GM23338 (cell line): ENCODE data around the gene CCR6. TPM values are rescaled to one million over a fixed set of nuclear protein-coding genes. Genes with fewer than 3 reads are reported as not detected.

Experiments
- CREB1 ChIP-seq: fragments of 250-450 bp; sonication (Bioruptor Pico); IDR thresholded peaks from 2 replicates; pipeline ENCODE4 v1.5.0; 2020; ENCODE audit warnings: low read depth, mild to moderate bottlenecking, moderate library complexity
- EZH2 ChIP-seq: fragments of 200-600 bp; sonication (generic); IDR thresholded peaks from one replicate; pipeline ENCODE4 v1.8.0; 2017; ENCODE audit warnings: antibody characterized with exemption, mild to moderate bottlenecking, low read depth; ENCODE audit not compliant: unreplicated experiment
- JUNB ChIP-seq: IDR thresholded peaks from one replicate; pipeline ENCODE4 v1.6.1; 2016; ENCODE audit warnings: antibody characterized with exemption; ENCODE audit not compliant: unreplicated experiment
- NANOG ChIP-seq: IDR thresholded peaks from 2 replicates; pipeline ENCODE4 v1.6.1; 2016; ENCODE audit warnings: antibody characterized with exemption, borderline replicate concordance
- POLR2AphosphoS5 ChIP-seq: IDR thresholded peaks from 2 replicates; pipeline ENCODE4 v1.6.1; 2016; ENCODE audit warnings: antibody characterized with exemption, low read depth
- STAT1 ChIP-seq: IDR thresholded peaks from one replicate; pipeline ENCODE4 v1.6.1; 2016; ENCODE audit warnings: antibody characterized with exemption; ENCODE audit not compliant: unreplicated experiment
- ZNF114 ChIP-seq: fragments of 250-450 bp; sonication (Bioruptor Pico); IDR thresholded peaks from 2 replicates; pipeline ENCODE4 v1.5.0; 2020; ENCODE audit warnings: mild to moderate bottlenecking, moderate library complexity
- ZNF331 ChIP-seq: fragments of 250-450 bp; sonication (Bioruptor Pico); IDR thresholded peaks from 2 replicates; pipeline ENCODE4 v1.5.0; 2020; ENCODE audit warnings: low read depth, mild to moderate bottlenecking, moderate library complexity
- polyA plus RNA-seq: library from polyadenylated mRNA; unstranded; fragments of >200 nt; fragmentation: Nextera tagmentation; extraction: Ambion mirVana; gene quantifications from 2 replicates; pipeline ENCODE4 v1.2.1, GENCODE V29; 2016
- total RNA-seq: library from RNA; depleted of rRNA; stranded (reverse); fragments of >200 nt; shearing (Covaris generic); gene quantifications from 2 replicates; pipeline ENCODE4 v1.2.3, GENCODE V29; 2014
- TF ChIP-seq, protein P1 (sequence below): fragments of 250-450 bp; sonication (Bioruptor Pico); IDR thresholded peaks from 2 replicates; pipeline ENCODE4 v1.5.0; 2020; ENCODE audit warnings: mild to moderate bottlenecking, moderate library complexity
- TF ChIP-seq, protein P2 (sequence below): IDR thresholded peaks from 2 replicates; pipeline ENCODE4 v1.6.1; 2016; ENCODE audit warnings: antibody characterized with exemption

Gene CCR6
- total and polyA plus RNA-seq, 2 experiments from 2014 or later: not detected

DNA sequence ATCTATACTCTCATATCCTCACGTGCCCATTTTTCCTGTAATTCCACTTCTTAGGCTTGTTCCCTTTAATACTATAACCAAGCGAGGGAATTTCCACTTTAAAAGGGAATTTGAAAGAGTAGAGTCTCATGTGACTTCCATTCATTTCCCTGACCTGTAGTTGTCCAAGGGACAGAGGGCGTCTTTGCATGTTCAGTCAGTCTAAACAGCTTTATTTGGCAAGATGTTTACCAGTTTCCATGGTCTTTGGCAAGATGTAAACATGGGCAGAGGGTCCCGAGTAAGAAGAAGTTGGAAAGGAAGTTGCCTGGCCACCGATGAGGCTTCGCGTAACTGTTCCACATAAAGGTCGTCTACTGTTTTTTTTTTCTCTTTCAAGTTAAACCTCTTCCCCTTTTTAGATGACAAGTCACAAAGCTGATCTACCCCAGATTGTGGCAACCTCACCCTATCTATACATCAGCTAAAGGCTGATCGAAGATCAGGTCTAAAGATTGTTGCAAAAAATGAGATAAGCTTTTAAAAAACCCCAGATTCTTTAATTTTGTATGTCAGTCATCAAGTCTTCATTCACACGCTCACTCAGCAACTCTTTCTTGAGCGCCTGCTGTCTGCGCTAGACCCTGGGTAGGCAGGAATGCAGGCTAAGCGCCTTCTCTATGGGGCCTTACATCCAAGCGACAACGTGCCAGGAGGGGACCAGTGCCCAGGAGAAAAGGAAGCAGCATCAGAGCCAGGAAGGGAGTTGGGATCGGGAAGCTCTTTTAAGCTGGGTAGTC is 31.7 kb upstream of the CCR6 start (continued):
- TF ChIP-seq, protein P1, sequence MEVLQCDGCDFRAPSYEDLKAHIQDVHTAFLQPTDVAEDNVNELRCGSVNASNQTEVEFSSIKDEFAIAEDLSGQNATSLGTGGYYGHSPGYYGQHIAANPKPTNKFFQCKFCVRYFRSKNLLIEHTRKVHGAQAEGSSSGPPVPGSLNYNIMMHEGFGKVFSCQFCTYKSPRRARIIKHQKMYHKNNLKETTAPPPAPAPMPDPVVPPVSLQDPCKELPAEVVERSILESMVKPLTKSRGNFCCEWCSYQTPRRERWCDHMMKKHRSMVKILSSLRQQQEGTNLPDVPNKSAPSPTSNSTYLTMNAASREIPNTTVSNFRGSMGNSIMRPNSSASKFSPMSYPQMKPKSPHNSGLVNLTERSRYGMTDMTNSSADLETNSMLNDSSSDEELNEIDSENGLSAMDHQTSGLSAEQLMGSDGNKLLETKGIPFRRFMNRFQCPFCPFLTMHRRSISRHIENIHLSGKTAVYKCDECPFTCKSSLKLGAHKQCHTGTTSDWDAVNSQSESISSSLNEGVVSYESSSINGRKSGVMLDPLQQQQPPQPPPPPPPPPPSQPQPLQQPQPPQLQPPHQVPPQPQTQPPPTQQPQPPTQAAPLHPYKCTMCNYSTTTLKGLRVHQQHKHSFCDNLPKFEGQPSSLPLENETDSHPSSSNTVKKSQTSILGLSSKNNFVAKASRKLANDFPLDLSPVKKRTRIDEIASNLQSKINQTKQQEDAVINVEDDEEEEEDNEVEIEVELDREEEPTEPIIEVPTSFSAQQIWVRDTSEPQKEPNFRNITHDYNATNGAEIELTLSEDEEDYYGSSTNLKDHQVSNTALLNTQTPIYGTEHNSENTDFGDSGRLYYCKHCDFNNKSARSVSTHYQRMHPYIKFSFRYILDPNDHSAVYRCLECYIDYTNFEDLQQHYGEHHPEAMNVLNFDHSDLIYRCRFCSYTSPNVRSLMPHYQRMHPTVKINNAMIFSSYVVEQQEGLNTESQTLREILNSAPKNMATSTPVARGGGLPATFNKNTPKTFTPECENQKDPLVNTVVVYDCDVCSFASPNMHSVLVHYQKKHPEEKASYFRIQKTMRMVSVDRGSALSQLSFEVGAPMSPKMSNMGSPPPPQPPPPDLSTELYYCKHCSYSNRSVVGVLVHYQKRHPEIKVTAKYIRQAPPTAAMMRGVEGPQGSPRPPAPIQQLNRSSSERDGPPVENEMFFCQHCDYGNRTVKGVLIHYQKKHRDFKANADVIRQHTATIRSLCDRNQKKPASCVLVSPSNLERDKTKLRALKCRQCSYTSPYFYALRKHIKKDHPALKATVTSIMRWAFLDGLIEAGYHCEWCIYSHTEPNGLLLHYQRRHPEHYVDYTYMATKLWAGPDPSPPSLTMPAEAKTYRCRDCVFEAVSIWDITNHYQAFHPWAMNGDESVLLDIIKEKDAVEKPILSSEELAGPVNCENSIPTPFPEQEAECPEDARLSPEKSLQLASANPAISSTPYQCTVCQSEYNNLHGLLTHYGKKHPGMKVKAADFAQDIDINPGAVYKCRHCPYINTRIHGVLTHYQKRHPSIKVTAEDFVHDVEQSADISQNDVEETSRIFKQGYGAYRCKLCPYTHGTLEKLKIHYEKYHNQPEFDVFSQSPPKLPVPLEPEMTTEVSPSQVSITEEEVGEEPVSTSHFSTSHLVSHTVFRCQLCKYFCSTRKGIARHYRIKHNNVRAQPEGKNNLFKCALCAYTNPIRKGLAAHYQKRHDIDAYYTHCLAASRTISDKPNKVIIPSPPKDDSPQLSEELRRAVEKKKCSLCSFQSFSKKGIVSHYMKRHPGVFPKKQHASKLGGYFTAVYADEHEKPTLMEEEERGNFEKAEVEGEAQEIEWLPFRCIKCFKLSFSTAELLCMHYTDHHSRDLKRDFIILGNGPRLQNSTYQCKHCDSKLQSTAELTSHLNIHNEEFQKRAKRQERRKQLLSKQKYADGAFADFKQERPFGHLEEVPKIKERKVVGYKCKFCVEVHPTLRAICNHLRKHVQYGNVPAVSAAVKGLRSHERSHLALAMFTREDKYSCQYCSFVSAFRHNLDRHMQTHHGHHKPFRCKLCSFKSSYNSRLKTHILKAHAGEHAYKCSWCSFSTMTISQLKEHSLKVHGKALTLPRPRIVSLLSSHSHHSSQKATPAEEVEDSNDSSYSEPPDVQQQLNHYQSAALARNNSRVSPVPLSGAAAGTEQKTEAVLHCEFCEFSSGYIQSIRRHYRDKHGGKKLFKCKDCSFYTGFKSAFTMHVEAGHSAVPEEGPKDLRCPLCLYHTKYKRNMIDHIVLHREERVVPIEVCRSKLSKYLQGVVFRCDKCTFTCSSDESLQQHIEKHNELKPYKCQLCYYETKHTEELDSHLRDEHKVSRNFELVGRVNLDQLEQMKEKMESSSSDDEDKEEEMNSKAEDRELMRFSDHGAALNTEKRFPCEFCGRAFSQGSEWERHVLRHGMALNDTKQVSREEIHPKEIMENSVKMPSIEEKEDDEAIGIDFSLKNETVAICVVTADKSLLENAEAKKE: no peak
- TF ChIP-seq NANOG (no peak), POLR2AphosphoS5 (no peak), ZNF331 (no peak), ZNF114 (CRISPR knock-in tag) (no peak), JUNB (no peak), CREB1 (CRISPR knock-in tag) (no peak), STAT1 (no peak), EZH2 (no peak)
- TF ChIP-seq, protein P2, sequence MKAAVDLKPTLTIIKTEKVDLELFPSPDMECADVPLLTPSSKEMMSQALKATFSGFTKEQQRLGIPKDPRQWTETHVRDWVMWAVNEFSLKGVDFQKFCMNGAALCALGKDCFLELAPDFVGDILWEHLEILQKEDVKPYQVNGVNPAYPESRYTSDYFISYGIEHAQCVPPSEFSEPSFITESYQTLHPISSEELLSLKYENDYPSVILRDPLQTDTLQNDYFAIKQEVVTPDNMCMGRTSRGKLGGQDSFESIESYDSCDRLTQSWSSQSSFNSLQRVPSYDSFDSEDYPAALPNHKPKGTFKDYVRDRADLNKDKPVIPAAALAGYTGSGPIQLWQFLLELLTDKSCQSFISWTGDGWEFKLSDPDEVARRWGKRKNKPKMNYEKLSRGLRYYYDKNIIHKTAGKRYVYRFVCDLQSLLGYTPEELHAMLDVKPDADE: no peak
